IPS-NIHi11 (cell line): ENCODE results near the gene MTA1.

Experiments
- DNase-seq: peaks from one replicate; pipeline ENCODE4 v3.0.0; 2012; ENCODE audit warnings: mixed read lengths, low spot score

The MTA1 gene

DNA sequence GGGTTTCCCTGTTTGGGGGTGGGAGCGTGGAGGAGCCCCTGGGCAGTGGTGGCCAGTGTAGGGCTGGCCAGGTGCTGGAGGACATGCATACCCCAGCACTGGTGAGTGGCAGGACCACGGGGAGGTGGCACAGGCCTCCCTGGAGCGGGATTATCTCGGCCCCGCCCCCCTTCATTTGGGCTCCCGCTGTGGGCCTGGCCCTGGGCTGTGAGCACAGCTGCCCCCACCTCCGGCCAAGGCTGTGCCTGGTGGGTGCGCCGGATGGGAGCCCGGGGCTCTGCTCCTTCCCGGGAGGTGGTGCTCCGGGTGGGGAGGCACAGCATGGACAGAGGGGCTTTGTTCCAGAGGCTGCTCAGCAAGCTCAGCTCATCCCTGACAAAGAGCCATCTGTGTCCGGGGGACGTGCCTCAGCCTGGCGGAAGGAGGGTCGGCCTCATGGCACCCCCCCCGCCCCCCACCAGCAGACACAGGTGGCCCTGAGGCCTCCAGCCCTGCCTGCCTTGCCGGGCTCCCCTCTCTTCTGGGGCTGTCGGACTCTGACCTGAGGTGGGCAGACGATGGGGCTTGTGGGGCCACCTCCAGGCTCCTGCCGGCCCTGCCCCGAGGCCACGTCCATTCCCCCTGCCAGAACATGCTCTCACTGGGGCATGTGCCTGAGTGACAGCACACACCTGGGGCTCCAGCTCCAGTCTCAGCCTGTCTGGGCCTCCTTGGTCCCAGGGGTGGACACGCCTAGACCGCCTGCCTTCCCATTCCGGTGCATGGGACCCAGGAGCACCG is 79.8 kb downstream of the MTA1 start:
- no peak for DNase-seq

DNA sequence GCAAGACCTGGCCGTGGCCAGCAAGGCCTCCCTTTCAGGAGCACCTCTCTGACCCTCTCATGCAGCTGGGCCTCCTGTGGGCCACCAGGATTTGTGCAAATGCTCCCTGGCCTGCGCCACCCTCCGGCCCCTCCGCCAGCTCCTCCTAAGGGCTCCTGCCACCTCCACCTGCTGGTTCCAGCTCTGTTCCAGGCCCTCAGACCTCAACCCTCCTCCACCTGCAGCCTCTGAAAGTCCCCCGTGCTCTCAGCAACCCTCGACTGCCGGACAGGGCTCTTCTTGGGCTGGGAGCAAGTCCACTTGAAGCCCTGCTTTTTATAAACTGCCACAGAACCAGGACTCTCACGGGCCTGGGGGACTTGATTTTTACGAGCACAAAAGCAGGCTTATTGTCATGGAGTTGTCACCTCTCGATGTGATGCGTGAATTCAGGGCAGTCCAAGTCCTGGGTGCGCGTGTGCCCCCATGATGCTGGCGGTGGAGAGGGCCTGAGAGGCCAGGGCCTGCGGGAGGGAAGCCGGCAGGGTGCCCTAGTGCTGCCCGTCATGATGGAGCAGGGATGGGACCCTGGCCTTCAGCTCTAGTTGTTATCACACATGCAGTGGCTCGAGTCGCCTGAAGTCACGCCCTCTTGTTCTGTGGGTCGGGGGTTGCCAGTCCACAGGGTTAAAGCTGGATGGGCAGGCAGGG is 80.6 kb downstream of the MTA1 start:
- DNase-seq = no peak

DNA sequence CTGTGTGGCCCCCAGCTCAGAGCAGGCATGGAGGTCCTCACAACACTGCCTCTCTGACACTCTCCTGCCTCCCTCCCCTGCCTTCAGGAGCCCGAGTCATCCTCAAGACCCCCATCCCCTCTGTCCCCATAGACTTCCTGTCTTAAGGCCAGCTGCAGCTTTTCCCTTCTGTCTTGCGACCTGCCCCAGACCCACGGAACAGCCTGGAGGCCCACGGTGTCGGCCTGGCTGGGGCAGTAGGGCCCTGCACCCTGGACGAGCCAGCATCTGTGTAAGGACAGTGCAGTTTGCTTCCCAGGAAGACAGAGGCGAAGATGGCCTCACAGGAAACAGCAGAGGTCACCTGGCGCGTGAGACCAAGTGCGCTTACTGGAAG is 81.1 kb downstream of the MTA1 start:
- no peak for DNase-seq

DNA sequence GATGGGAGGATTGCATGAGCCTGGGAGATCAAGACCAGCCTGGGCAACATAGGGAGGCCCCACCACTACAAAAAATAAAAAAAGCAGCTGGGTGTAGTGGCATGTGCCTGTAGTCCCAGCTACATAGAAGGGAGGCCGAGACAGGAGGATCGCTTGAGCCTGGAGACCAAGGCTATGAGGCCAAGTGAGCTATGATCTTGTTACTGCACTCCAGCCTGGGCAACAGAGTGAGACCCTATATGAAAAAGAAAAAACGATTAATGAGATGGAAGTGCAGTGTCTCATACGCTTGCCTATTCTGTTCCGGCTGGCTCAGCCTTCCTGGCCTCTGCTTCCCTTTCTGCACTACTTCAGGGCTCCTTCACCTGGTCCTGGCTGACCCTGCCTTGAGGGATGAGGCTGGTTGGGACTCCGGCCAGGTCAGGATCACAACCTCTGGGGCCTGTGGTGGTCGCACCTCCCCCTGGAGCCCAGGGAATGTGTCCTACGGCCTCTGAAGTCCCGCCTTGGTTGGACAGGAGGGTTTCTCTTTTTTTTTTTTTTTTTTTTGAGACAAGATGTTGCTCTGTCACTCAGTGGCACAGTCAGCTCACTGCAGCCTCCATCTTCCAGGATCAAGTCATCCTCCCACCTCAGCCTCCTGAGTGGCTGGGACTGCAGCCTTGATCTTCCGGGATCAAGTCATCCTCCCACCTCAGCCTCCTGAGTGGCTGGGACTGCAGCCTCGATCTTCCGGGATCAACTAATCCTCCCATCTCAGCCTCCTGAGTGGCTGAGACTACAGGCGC is 82.1 kb downstream of the MTA1 start:
- DNase-seq = no peak

DNA sequence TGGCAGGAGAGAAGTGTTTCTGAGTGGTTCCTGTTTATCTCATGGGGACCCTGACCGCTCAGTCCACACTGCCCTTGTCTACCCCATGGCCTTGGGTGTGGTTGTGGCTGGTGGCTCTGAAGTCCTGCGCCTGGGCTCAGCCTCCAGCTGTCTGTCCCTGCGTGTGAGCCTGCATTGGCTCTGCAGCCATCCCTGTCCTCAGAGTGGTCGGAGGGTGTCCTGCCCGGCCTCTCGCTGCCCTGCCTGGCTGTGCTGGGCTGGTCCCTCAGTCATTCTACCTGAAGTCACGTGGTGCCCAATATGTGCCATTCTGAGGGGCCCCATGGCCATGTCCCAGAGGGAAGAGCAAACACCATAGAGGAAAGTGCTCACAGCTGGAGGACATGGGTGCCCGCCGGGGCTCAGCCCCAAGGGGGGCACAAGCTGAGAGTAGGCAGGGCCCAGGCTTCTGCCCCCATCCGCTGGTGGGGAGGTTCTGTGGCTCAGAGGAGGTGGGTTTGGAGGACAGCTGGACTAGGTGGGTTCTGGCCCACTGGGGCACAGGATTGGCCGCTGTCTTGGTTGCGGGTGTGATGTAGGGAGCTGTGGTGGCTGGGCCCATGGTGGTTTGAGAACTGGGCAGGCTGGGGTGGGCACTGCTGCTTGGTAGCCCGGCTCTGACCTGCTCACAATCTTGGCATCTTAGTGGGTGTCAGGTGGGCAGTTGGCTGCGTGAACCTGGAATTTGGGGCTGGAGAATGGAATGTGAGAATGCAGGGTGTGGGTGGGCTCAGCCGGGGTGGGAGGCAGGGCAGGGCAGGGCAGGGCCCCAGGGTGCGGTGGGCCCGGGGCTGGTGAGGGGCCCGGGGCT is 83.0 kb downstream of the MTA1 start:
- no peak for DNase-seq

DNA sequence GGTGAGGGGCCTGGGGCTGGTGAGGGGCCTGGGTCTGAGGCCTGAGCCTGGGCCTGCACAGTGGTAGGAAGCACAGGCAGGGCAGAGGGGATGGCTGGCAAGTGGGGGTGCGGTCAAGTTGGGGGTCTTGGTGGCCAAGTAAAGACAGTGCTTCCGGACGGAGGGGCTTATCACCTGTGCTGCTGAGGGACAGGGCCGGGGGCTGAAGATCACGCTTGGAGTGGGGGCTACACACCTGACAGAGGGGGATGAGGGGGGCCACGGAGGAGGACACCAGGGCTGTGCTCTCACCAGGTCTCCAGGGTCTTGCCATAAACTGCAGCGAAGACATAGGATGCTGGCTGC is 83.6 kb downstream of the MTA1 start:
- DNase-seq = no peak

DNA sequence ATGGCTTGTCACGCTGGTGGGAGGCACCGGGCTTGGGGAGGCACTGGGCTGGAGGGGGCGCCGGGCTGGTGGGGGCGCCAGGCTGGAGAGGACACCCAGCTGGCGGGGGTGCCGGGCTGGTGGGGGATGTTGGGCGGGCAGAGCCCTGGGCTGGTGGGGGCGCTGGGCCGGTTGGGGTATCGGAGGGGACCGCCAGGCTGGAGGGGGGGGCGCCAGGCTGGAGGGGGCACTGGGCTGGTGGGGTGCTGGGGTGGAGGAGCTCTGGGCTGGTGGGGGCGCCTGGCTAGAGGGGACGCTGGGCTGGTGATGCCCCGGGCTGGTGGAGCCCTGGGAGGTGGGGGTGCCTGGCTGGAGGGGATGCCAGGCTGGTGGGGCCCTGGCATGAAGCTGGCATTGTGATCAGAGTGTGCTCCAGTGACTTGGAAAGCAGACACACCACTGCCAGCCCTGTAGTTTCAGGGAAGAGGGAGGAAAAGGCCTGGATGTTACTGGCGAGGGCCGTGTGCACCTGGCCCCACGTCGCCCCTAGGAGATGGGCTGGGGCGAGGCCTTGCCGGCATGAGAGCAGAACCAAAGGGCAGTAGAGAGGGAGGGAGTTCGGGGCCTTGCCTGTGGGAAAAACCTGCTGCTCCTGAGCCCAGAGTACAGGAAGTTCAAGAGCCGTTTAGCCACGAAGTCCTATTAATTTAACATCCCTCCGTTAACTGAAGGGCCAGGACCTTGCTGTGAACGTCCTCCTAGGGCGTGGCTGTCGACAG is 84.5 kb downstream of the MTA1 start:
- no peak for DNase-seq

DNA sequence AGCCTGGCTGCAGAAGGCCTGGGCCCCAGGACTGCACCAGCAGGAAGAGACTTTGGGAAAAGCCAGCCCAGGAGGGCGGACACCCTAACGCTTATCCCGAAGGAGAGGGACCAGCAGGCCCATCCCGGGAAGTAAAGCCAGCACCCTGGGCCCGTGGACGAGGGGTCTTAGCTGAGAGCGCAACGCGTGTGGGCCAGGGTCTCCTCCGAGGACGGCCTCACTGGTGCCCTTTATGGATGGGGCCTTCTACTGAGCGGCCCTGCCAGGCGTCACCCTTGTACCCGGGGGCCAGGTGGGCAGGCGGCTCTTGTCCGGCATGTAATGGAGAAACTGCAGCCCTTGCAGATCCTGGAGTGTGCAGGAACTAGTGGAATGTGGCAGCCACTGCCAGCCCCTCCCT is 85.5 kb downstream of the MTA1 start:
- no peak for DNase-seq

DNA sequence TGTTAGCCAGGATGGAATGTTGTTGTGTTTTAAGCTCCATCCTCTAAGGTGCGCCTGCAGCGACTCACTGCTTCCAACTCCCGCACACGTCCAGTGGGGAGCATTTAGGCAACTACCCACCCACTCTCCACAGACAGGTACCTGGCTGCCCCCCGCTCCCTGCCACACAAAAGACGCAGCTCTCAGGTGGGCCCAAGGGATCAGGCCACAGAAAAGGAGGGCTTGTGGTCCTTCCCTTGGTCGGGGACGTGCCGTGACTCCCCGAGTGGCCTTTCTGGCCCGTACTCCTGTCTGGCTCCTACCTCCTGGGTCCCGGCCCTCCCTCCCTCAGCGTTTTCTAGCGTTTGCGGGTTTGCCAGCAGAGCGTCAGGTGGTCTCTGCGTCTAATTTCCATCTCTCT is 87.6 kb downstream of the MTA1 start:
- no peak for DNase-seq

DNA sequence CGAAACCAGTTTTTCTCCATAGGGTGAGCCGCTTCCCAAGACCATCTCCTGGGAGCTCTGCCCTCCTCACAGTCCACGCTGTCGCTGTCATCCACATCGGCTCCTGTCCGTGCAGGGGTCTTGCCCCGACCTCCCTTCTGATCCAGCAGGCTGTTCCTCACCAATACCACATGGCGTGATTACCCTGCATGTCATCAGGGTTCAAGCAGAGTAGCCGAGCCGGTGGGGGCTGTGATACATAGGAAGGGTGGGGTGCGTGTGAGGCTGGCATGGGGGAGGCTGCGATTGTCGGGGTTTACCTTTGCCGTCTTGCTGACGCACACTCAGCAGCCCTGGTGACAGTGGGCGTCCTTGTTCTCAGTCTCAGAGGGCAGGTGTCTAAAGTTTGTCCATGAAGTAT is 88.4 kb downstream of the MTA1 start:
- DNase-seq = no peak

DNA sequence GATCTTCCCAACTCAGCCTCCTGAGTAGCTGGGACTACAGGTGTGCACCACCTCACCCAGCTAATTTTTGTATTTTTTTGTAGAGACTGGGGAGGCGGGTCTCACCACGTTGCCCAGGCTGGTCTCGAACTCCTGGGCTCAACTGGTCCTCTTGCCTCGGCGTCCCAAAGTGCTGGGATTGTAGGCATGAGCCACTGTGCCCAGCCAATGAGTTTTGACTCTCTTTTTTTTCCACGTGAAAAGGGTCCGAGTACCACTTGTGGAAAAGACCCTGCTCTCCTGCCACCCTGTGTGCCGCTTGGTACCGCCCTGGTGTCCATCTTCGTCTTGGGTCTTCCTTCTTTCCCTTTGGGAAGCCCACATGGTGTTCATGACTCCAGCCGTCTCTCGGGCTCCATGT is 89.0 kb downstream of the MTA1 start:
- no peak for DNase-seq

DNA sequence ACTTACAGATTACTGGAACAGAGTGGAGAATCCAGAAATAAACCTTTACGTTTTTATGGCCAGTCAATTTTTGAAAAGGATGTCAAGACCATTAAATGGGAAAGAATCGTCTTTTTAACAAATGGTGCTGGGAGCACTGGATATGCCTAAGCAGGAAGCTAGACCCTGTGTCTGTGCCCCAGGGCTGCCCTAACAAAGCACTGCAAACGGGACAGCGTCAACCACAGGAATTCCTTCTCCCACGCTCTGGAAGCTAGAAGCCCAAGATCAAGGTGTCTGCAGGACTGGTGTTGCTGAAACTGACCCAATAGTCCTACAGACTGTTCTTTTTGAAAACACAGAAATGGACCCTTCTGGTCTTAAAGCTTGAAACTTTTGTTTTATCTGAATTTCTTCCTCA is 97.5 kb downstream of the MTA1 start:
- DNase-seq = no peak

DNA sequence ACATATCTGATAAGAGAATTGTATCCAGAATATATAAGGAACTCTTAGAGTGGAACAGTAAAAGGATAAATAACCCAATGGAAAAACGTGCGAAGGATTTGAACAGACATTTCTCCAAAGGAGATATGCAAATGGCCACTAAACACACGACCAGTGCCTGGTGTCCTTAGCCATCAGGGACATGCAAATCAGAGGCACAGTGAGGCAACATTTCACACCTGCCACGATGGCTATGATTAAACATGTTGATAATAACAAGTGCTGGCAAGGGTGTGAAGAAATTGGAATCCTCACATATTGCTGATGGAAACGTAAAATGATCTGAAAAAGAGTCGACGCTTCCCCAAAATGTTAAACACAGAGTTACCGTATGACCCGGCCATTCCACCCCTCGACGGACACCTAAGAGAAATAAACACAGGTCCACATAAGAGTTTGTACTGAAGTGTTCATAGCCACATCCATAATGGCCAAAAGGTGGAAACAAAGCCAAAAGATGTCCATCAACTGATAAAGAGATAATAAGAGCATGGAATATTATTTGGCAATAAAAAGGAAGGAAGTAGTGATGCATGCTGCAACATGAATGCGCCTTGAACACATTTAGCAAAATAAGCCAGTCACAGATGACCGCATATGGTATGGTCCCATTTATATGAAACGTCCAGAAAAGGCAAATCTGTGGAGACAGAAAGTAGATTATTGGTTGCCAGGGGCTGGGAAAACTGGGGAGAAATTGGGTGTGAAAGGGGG is 100.5 kb downstream of the MTA1 start:
- no peak for DNase-seq
